Smooth muscle cell (in vitro differentiated cells): Measurements from ENCODE around the gene CAND2. TPM values are rescaled to one million over a fixed set of nuclear protein-coding genes. Genes with fewer than 3 reads are reported as not detected.

Experiments used
- DNase-seq: peaks from one replicate; lab custom pipeline; 2025; ENCODE audit not compliant: unreplicated experiment; lab: John Stamatoyannopoulos, UW
- H2AFZ ChIP-seq: fragments of 200-600 bp; sonication (generic); 2 replicates; pipeline ENCODE4 v1.6.0; 2016; ENCODE audit warnings: antibody characterized with exemption, low read depth, mild to moderate bottlenecking
- H3F3A ChIP-seq: fragments of 200-600 bp; sonication (generic); 2 replicates; pipeline ENCODE4 v1.6.0; 2017; ENCODE audit warnings: antibody characterized with exemption, low read depth
- H3K27ac ChIP-seq: fragments of 200-600 bp; sonication (generic); 2 replicates; pipeline ENCODE4 v1.5.1; 2016; ENCODE audit warnings: low read depth, mild to moderate bottlenecking
- H3K27me3 ChIP-seq: fragments of 200-600 bp; sonication (generic); 2 replicates; pipeline ENCODE4 v1.6.1; 2016; ENCODE audit warnings: low read depth, mild to moderate bottlenecking
- H3K36me3 ChIP-seq: fragments of 200-600 bp; sonication (generic); 2 replicates; pipeline ENCODE4 v1.5.1; 2016; ENCODE audit warnings: low read depth
- H3K4me1 ChIP-seq: fragments of 200-600 bp; sonication (generic); 2 replicates; pipeline ENCODE4 v1.5.1; 2016; ENCODE audit warnings: low read depth
- H3K4me2 ChIP-seq: fragments of 200-600 bp; sonication (generic); 2 replicates; pipeline ENCODE4 v1.6.0; 2016; ENCODE audit warnings: mild to moderate bottlenecking
- H3K4me3 ChIP-seq: fragments of 200-600 bp; sonication (generic); 2 replicates; pipeline ENCODE4 v1.5.1; 2016; ENCODE audit warnings: mild to moderate bottlenecking
- H3K79me2 ChIP-seq: fragments of 200-600 bp; sonication (generic); 2 replicates; pipeline ENCODE4 v1.6.0; 2016; ENCODE audit warnings: low read depth, mild to moderate bottlenecking
- H3K9ac ChIP-seq: fragments of 200-600 bp; sonication (generic); 2 replicates; pipeline ENCODE4 v1.6.0; 2016; ENCODE audit warnings: low read depth
- H3K9me3 ChIP-seq: fragments of 200-600 bp; sonication (generic); replicated peaks from 2 replicates; pipeline ENCODE4 v1.5.1; 2016; ENCODE audit warnings: low read depth
- H4K20me1 ChIP-seq: fragments of 200-600 bp; sonication (generic); 2 replicates; pipeline ENCODE4 v1.6.0; 2016; ENCODE audit warnings: low read depth
- CTCF ChIP-seq: fragments of 200-600 bp; sonication (generic); IDR thresholded peaks from 2 replicates; pipeline ENCODE4 v1.5.1; 2017; ENCODE audit warnings: borderline replicate concordance, mild to moderate bottlenecking, antibody characterized with exemption; ENCODE audit not compliant: insufficient read depth, poor library complexity, severe bottlenecking
- WGBS: methylation state at CpG from one replicate; pipeline ENCODE4 v1.1.7; 2016; ENCODE audit warnings: low lambda C conversion rate; 5-methylcytosine and 5-hydroxymethylcytosine counted together
- polyA plus RNA-seq: library from polyadenylated mRNA; unstranded; fragments of >200 nt; fragmentation: Nextera tagmentation; extraction: Ambion mirVana; gene quantifications from 2 replicates; pipeline ENCODE4 v1.2.1, GENCODE V29; 2016
- total RNA-seq: library from RNA; depleted of rRNA; stranded (reverse); fragments of >200 nt; gene quantifications from 2 replicates; pipeline ENCODE4 v1.2.3, GENCODE V29; 2014

Gene CAND2
- total and polyA plus RNA-seq, 2 experiments from 2014 or later: 2.1 to 2.7 TPM

- DNase-seq: peak; percentile 36
- H3F3A ChIP-seq: no peaks in the 10 kb centered on the region
- no peaks in the 10 kb centered on the region for H4K20me1 ChIP-seq
- H3K4me3 ChIP-seq: peak overlapping the region; percentile 52
- H3K9ac ChIP-seq: no peak overlapping the region
- peak overlapping the region; percentile 37 for H3K27ac ChIP-seq
- peak; percentile 92 for TF ChIP-seq CTCF
- 9% methylated on average over 39 of the region's 45 CpGs for WGBS
- peaks cover 8% of the 10 kb centered on the region for H3K4me1 ChIP-seq
- no peaks in the 10 kb centered on the region for H3K9me3 ChIP-seq
- peak overlapping the region; percentile 88 for H3K4me2 ChIP-seq
- H3K79me2 ChIP-seq: no peaks in the 10 kb centered on the region
- H2AFZ ChIP-seq: peak overlapping the region; percentile 92
- peaks cover 14% of the 10 kb centered on the region for H3K27me3 ChIP-seq
- H3K36me3 ChIP-seq: no peaks in the 10 kb centered on the region
Observed at GRCh38 chr3:12868039-12869034, 71.9 kb downstream of the CAND2 start.

DNA sequence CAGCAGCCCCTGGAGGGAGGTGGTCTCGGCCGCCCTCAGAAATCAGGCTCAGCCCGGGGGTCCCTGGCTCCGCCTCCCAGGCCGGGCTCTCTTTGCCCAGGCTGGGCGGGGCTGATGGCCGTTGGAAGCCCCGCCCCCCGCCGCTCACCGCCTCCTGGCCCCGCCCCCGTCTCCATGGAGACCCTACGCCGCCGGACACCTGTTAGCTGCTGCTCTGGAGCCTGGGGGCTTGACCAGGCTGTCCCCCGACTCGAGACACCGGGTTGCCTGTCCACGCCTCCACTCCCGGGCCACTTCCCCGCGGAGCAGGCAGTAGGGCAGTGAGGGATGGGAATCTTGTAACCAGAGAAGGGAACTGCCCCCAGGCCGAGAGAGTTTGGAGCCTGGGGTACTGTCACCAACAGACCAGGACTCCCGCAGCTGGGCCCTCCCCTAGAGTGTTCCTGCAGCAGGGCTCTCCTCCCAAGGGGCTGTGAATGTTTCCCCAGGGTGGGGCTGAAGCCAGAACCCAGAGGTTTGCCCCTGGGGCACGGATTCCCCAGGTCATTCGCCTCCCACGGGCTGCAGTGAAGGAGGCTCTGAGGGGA is 72.6 kb downstream of the CAND2 start:
- WGBS: 14% methylated on average over 26 of the region's 28 CpGs

DNA sequence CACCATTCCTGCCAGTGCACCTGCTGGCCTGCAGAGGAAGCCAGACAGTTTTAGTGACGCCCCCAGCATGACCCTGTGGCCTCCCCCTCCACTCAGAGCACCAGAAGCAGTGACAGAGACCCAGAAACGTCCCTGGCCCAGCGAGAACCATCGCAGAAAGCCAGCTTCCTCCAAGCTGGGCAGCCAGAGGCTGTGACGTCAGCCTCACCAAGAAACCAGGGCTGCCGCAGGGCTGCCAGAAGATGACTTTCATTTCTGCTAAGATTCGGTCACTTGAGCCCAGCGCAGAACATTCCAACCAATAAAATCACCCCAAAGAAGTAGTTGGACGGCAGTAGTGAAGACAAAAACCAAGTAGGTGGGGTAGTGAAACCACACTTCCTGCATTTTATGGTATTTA is 74.5 kb downstream of the CAND2 start:
- TF ChIP-seq CTCF: no peak
- H2AFZ ChIP-seq: no peak overlapping the region
- peaks cover 14% of the 10 kb centered on the region for H3K27me3 ChIP-seq
- no peak for DNase-seq
- H3K4me3 ChIP-seq: no peak overlapping the region
- H3F3A ChIP-seq: no peaks in the 10 kb centered on the region
- peaks cover 8% of the 10 kb centered on the region for H3K4me1 ChIP-seq
- H3K9me3 ChIP-seq: no peaks in the 10 kb centered on the region
- WGBS: 77% methylated on average over 9 of the region's 9 CpGs
- H4K20me1 ChIP-seq: no peaks in the 10 kb centered on the region
- no peak overlapping the region for H3K9ac ChIP-seq
- no peaks in the 10 kb centered on the region for H3K36me3 ChIP-seq
- H3K79me2 ChIP-seq: no peaks in the 10 kb centered on the region
- H3K27ac ChIP-seq: no peak overlapping the region
- no peak overlapping the region for H3K4me2 ChIP-seq

More for the DNA sequence above, 72.6 kb downstream of the CAND2 start:
- Histone ChIP-seq H3K4me2 (peak overlapping the region; percentile 88), H3K27me3 (peaks cover 14% of the 10 kb centered on the region), H3K36me3 (no peaks in the 10 kb centered on the region), H3K27ac (no peak overlapping the region), H3K79me2 (no peaks in the 10 kb centered on the region), H2AFZ (peak overlapping the region; percentile 92), H3K9me3 (no peaks in the 10 kb centered on the region), H3K4me3 (peak overlapping the region; percentile 52), H3K9ac (no peak overlapping the region), H3K4me1 (peaks cover 8% of the 10 kb centered on the region), H3F3A (no peaks in the 10 kb centered on the region), H4K20me1 (no peaks in the 10 kb centered on the region)
- no peak for TF ChIP-seq CTCF
- peak; percentile 20 for DNase-seq
